ENCODE measurements around the gene UGT1A10. TPM values are rescaled to one million over a fixed set of nuclear protein-coding genes. Genes with fewer than 3 reads are reported as not detected.

Gene UGT1A10
- total RNA-seq, 1 experiment from 2014 or later = not detected

DNA sequence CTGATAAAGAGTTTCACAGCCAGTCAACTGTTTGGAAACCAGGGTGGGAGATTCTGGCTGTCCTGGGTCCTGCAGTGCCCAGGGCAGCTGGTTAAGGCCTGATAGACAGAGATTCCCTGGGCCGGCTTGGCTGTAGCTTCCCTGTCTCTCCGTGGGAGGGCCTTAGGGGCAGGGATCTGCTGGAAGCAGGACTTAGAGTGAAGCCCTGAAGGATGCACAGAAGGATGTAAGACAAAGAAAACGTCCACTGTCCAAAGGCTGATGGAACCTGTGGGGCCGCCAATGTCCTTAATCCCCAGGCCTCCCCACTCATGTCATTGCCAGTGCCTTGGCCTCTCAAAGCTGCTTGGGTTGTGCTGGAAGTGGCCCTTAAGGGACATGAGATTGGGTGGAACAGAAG lies 174.8 kb downstream of the UGT1A10 start:
- no peaks in the 10 kb centered on the region for H3K79me2 ChIP-seq (ENCODE audit: insufficient read depth, low read length)
- H2BK120ac ChIP-seq (ENCODE audit: low read depth, low read length, poor library complexity, severe bottlenecking) = no peak overlapping the region
- H3K9me3 Mint-ChIP-seq = peaks cover 0 to 2% of the 10 kb centered on the region in 2 experiments; a peak in 2 of 5 replicates
- H2BK12ac ChIP-seq (ENCODE audit: insufficient read length, low read depth, low read length) = no peak overlapping the region
- no CpG with 5 or more reads among the region's 4 CpGs for WGBS (ENCODE audit: extremely low coverage, insufficient read length, low lambda C conversion rate)
- no peak overlapping the region for H4K91ac ChIP-seq (ENCODE audit: insufficient read length, low read depth, low read length)
- H3K14ac ChIP-seq (ENCODE audit: insufficient read depth, low read length) = no peak overlapping the region
- no peak overlapping the region for H3K4me3 Mint-ChIP-seq
- H3K27me3 Mint-ChIP-seq (ENCODE audit: low read depth) = peaks cover 15% of the 10 kb centered on the region
- no peak overlapping the region for H3K56ac ChIP-seq (ENCODE audit: insufficient read length, low read depth, low read length)
- H2BK5ac ChIP-seq (ENCODE audit: insufficient read length, low read length) = no peak overlapping the region
- no peak overlapping the region for H2BK15ac ChIP-seq (ENCODE audit: low read depth, low read length)
- no peak overlapping the region for H3T11ph ChIP-seq (ENCODE audit: low read length)
- H3K4me1 ChIP-seq (ENCODE audit: insufficient read depth, low read length) = no peaks in the 10 kb centered on the region
- H4K5ac ChIP-seq (ENCODE audit: insufficient read length, low read depth, low read length) = no peak overlapping the region
- H3K79me1 ChIP-seq (ENCODE audit: insufficient read depth, low read depth, low read length, poor library complexity, severe bottlenecking) = no peaks in the 10 kb centered on the region
- no peaks in the 10 kb centered on the region for H3K9me3 ChIP-seq (ENCODE audit: control insufficient read depth, low read depth, low read length)
- H4K20me1 ChIP-seq (ENCODE audit: control insufficient read depth, insufficient read depth, insufficient read length) = no peaks in the 10 kb centered on the region
- no peak overlapping the region for H2BK20ac ChIP-seq (ENCODE audit: low read depth, low read length, poor library complexity, severe bottlenecking)
- H3K9ac ChIP-seq (ENCODE audit: extremely low read depth, insufficient read length, low read length) = no peak overlapping the region
- H4K8ac ChIP-seq (replicated peaks; ENCODE audit: insufficient read length, low read depth, low read length) = no peak overlapping the region
- H3K23me2 ChIP-seq (ENCODE audit: insufficient read length, low read depth, low read length, poor library complexity, severe bottlenecking) = no peaks in the 10 kb centered on the region
- no peak overlapping the region for H3K23ac ChIP-seq (ENCODE audit: insufficient read length, low read depth, low read length)
- H2AFZ ChIP-seq (ENCODE audit: low read length) = no peak overlapping the region
- H3K4me1 Mint-ChIP-seq = no peaks in the 10 kb centered on the region
- H3K27ac Mint-ChIP-seq = no peak overlapping the region
- no peak overlapping the region for H3K4me2 ChIP-seq (ENCODE audit: insufficient read depth, insufficient read length, low read length)
- H3K4ac ChIP-seq (ENCODE audit: low read depth, low read length) = no peak overlapping the region
- no peaks in the 10 kb centered on the region for H3K27me3 ChIP-seq (ENCODE audit: insufficient read depth, low read length)
- H3K27ac ChIP-seq (ENCODE audit: insufficient read length, low read depth, low read length) = no peak overlapping the region
- no peak for DNase-seq
- TF ChIP-seq, protein P1, sequence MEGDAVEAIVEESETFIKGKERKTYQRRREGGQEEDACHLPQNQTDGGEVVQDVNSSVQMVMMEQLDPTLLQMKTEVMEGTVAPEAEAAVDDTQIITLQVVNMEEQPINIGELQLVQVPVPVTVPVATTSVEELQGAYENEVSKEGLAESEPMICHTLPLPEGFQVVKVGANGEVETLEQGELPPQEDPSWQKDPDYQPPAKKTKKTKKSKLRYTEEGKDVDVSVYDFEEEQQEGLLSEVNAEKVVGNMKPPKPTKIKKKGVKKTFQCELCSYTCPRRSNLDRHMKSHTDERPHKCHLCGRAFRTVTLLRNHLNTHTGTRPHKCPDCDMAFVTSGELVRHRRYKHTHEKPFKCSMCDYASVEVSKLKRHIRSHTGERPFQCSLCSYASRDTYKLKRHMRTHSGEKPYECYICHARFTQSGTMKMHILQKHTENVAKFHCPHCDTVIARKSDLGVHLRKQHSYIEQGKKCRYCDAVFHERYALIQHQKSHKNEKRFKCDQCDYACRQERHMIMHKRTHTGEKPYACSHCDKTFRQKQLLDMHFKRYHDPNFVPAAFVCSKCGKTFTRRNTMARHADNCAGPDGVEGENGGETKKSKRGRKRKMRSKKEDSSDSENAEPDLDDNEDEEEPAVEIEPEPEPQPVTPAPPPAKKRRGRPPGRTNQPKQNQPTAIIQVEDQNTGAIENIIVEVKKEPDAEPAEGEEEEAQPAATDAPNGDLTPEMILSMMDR (conservative IDR thresholded peaks at IDR 0.05) = no peak
- no peak overlapping the region for H3K18ac ChIP-seq (ENCODE audit: insufficient read length, low read depth, low read length)
- H2AK5ac ChIP-seq (ENCODE audit: insufficient read length, low read length) = no peak overlapping the region
- no peaks in the 10 kb centered on the region for H3K36me3 Mint-ChIP-seq (ENCODE audit: insufficient read depth in 1 of 3, low read depth in 3 of 3)
